Type B pancreatic cell (in vitro differentiated cells): Measurements from ENCODE around the gene ZNF253. TPM values are rescaled to one million over a fixed set of nuclear protein-coding genes. Genes with fewer than 3 reads are reported as not detected.

ENCODE experiments used
- DNase-seq: peaks from one replicate; pipeline ENCODE4 v3.0.0; 2021; ENCODE audit warnings: mixed read lengths; ENCODE audit not compliant: unreplicated experiment; ENCODE audit errors: extremely low spot score
- H3K27ac Mint-ChIP-seq: 2 replicates; pipeline ENCODE4 v1.8.0; 2021; ENCODE audit warnings: mild to moderate bottlenecking, mixed read lengths
- H3K27me3 Mint-ChIP-seq: 2 replicates; pipeline ENCODE4 v1.8.0; 2021; ENCODE audit warnings: mixed read lengths
- H3K36me3 Mint-ChIP-seq: 2 replicates; pipeline ENCODE4 v1.8.0; 2021; ENCODE audit warnings: mixed read lengths
- H3K4me1 Mint-ChIP-seq: one replicate; pipeline ENCODE4 v1.8.0; 2021; ENCODE audit warnings: mixed read lengths; ENCODE audit not compliant: unreplicated experiment
- H3K4me3 Mint-ChIP-seq: 2 replicates; pipeline ENCODE4 v1.8.0; 2021; ENCODE audit warnings: mild to moderate bottlenecking, mixed read lengths
- H3K9me3 Mint-ChIP-seq: 2 replicates; pipeline ENCODE4 v1.8.0; 2021; ENCODE audit warnings: mixed read lengths
- CTCF ChIP-seq: fragments of 200-600 bp; sonication (generic); conservative IDR thresholded peaks from 2 replicates; pipeline ENCODE4 v1.5.0; 2021; ENCODE audit warnings: antibody characterized with exemption, mild to moderate bottlenecking
- total RNA-seq: library from RNA; stranded (reverse); gene quantifications from 2 replicates; pipeline ENCODE4 v1.2.1, GENCODE V29; 2021; ENCODE audit warnings: low replicate concordance

Gene ZNF253
- total RNA-seq, 1 donor from 2014 or later = 36.6 TPM

- no peaks in the 10 kb centered on the region for H3K27me3 Mint-ChIP-seq
- H3K4me3 Mint-ChIP-seq = no peak overlapping the region
- H3K9me3 Mint-ChIP-seq = peaks cover 13% of the 10 kb centered on the region
- H3K36me3 Mint-ChIP-seq = peaks cover 17% of the 10 kb centered on the region
- no peak overlapping the region for H3K27ac Mint-ChIP-seq
- no peak for TF ChIP-seq CTCF
- H3K4me1 Mint-ChIP-seq = no peaks in the 10 kb centered on the region
- DNase-seq = no peak
These were observed 72.8 kb downstream of the ZNF253 start for GRCh38 chr19:19938449-19938848.

- no peak for DNase-seq
- H3K4me3 Mint-ChIP-seq = no peak overlapping the region
- H3K27ac Mint-ChIP-seq = no peak overlapping the region
- H3K4me1 Mint-ChIP-seq = no peaks in the 10 kb centered on the region
- H3K9me3 Mint-ChIP-seq = peaks cover 6% of the 10 kb centered on the region
- H3K27me3 Mint-ChIP-seq = no peaks in the 10 kb centered on the region
- H3K36me3 Mint-ChIP-seq = no peaks in the 10 kb centered on the region
- TF ChIP-seq CTCF = no peak
These were observed 78.3 kb downstream of the ZNF253 start for GRCh38 chr19:19943848-19944582.

Other genes with a start within 250 kb of the ZNF253 start
- gene PBX4, start 247.2 kb upstream of the ZNF253 start, total RNA-seq = 2.1 and 10.9 TPM in 2 replicates
- 25.7 and 56.5 TPM in 2 replicates for gene LPAR2, start 237.7 kb upstream of the ZNF253 start, total RNA-seq
- gene GMIP, start 222.2 kb upstream of the ZNF253 start, total RNA-seq = 15.3 and 15.9 TPM in 2 replicates
- 80.8 and 85.7 TPM in 2 replicates for gene ATP13A1, start 202.2 kb upstream of the ZNF253 start, total RNA-seq
- gene ZNF101, start 197.0 kb upstream of the ZNF253 start, total RNA-seq = 10.6 and 11.2 TPM in 2 replicates
- gene ZNF14, start 132.8 kb upstream of the ZNF253 start, total RNA-seq = 8.0 and 8.5 TPM in 2 replicates
- gene ZNF506, start 44.1 kb upstream of the ZNF253 start, total RNA-seq = 11.8 and 15.5 TPM in 2 replicates
- gene ZNF93, start 35.1 kb downstream of the ZNF253 start, total RNA-seq = 19.2 and 26.3 TPM in 2 replicates
- 10.8 and 16.2 TPM in 2 replicates for gene ZNF682, start 173.6 kb downstream of the ZNF253 start, total RNA-seq
- 13.3 and 23.7 TPM in 2 replicates for gene ZNF90, start 212.1 kb downstream of the ZNF253 start, total RNA-seq